ENCODE measurements around the gene FAR2.
A peak's percentile ranks its signal among the peaks of the same experiment; 100 is the strongest.
"Not testable (repeated sequence)": the region's sequence is repeated elsewhere in the genome, so short reads cannot be mapped to it uniquely, and the experiment has no call there.

Gene FAR2

DNA sequence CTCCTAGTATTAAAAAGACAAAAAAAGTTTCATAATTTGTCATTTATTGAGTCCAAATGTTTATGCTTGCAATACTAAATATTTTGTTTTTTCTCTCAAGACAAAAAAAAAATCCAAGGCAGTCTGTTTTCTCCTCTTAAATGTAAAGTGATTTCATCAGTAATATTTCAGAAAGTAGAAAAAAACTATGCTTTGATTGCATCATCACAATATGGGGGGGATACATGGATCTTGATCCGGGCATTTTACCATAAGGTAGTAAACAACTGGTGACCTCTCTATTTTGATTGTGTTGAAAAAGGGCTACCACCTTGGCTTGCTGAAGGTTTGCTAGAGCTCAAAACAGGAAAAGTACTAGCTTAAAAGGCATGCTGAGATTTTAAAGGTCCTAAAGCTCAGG lies 188.2 kb downstream of the FAR2 start:
- DNase-seq, result no peak

DNA sequence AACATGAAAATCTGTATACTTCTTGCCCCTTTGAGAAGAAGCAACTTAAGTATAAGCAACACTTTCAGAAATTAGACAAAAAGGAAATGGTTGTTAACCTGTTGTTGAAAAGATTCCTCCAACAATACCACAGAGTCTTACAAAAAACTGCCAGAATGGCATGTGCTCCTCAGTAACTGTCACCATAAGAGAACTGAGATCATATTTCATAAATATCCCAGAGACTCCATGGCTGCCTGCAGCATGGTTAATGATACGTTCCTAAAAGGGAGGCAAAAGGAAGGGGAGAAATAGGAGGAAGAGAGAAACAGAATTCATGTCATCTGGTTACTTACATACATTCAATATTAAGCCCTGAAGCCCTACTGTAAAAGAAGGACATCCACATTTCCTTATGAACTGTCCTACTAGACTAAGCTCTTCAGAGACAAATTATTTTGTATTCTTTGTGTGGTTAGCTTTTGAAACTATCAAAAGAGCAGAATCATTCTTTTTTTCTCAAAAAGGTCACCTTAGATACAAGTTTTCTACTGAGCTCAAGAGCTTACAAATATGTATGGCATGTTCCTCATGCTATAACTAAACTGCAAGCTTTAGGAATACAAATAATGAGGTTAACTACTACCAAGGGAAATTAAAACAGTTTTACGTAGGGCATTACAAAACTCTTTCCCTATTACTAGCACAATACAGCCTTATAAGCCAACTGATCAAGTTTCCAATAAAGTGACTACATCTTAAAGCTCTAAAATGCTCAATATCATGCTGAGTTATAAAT lies 194.1 kb downstream of the FAR2 start:
- no peak for DNase-seq

DNA sequence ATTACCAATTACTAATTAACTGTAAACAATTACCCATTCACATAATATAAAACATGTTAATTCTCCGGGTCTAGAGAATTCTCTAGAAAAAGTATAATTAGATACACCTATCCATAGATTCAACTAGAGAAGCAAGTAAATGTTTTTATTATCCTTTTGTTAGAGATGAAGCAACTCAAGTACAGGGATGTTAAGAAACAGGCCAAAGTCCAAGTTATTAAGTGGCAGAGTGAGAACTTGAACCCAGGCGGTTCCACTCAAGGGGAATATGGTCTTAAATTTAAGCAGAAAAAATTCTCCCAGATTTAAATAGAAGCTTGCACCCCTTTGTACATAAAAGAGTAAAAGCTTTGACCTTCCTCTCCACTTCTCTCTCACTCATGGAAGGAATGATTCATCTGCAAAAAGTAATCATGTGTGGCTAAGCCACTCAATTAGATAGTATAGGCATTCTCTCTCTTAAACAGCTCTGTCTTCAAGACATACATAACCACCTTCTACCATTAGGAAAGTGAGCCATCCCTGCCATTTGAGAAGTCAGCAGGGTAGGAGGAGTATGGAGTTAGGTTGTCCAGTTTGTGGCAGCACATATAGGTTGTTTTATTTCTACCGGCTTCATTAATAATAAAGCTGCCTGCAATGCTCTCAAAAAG lies 197.8 kb downstream of the FAR2 start:
- no peak for DNase-seq

DNA sequence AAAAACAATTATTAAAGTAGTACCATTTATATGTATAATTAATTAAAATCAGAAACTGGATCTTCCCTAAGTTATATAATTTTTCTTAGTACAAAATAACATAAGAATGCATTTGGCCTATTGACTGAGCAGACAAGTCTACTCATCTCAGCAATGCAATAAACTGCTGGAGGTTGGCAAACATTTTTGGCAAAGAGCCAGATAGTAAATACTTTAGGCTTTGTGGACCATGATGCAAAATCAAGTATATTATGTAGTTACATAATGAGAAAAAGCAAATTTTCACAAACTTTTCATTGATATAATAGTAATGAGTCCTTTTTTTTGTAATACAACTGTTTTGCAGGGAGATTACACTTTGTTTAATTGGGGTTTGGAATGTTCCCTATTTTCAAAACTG lies 201.0 kb downstream of the FAR2 start:
- peak; percentile 45 for DNase-seq

DNA sequence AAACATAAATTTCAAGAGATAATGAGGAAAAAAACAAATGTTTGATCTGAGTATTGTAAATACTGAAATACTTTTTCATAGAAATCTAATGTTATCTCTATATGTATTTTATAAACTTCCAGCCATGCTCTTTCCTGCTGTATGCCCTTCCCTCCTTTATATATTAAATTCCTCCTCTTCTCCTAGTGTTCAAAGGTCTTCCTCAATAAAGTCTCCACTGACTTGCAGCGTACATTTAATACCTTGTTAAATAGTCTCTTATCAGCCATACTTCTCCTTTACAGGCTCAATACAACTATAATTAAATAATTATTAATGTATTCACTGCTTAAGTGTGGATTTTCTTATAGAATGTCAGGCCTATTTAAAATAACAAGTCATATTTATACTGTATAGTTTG lies 205.9 kb downstream of the FAR2 start:
- no peak for DNase-seq

DNA sequence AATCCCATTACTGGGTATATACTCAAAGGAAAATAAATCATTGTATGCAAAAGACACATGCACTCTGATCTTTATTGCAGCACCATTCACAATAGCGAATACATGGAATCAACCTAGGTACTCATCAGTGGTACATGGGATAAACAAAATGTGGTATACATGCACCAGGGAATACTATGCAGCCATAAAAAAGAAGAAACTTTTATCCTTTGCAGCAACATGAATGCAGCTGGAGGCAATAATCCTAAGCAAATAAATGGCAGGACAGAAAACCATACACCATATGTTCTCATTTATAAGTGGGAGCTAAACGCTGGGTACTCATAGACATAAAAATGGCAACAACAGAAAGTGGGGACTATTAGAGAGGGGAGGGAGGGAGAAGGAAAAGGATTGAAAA lies 216.0 kb downstream of the FAR2 start:
- DNase-seq, result no peak

DNA sequence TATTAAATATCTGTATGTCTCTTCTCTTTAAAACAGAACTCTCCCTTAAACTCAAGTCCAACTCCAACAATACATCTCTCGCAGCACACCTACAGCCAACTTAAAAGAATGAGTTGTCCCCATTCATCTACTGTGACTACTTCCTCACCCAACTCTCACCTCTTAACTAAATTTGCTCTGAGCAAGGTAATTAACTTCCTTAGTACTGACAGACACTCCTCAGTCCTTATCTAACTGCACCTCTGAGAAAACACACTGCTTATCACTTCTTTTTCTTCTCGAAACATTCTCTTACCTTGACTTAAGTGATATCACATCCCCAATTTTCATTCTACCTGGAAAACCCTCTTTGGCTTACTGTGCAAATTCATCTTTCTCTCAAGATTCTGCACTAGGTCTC lies 224.9 kb downstream of the FAR2 start:
- DNase-seq, result no peak

DNA sequence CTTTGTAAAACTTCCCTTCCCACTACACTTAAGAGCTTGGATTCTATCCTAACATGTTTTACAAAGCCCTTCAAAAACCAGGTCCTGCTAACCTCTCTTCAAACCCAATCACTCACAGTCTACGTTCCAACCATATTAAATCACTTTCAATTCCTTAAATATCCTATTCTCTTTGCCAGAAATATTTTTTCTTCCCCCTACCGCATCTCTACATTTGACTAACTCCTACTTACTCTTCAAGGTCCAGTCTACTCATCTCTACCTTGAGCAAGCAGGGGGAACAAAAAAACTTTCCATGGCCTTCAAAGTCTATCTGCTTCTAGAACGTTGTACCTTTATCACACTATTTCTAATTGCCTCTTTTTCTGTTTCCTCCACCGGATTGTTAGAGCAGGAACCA lies 225.8 kb downstream of the FAR2 start:
- no peak for DNase-seq

DNA sequence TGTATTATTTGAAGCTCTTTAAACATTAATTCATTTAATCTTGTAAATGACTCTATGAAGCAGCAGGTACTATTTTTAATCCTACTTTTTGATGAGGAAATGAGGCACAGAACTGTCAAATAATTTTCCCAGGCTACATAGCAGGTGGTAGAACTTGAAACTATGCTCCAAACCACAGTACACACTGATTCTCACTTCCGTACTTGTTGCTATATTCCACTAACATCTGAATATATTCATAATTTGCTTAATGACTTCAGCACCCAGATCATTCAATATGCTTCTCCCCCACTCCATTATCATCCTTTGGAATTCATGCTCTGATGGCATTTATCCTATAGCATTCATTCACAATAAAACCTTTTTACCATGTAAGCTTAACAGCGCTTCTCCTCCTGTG lies 227.0 kb downstream of the FAR2 start:
- DNase-seq, result no peak

DNA sequence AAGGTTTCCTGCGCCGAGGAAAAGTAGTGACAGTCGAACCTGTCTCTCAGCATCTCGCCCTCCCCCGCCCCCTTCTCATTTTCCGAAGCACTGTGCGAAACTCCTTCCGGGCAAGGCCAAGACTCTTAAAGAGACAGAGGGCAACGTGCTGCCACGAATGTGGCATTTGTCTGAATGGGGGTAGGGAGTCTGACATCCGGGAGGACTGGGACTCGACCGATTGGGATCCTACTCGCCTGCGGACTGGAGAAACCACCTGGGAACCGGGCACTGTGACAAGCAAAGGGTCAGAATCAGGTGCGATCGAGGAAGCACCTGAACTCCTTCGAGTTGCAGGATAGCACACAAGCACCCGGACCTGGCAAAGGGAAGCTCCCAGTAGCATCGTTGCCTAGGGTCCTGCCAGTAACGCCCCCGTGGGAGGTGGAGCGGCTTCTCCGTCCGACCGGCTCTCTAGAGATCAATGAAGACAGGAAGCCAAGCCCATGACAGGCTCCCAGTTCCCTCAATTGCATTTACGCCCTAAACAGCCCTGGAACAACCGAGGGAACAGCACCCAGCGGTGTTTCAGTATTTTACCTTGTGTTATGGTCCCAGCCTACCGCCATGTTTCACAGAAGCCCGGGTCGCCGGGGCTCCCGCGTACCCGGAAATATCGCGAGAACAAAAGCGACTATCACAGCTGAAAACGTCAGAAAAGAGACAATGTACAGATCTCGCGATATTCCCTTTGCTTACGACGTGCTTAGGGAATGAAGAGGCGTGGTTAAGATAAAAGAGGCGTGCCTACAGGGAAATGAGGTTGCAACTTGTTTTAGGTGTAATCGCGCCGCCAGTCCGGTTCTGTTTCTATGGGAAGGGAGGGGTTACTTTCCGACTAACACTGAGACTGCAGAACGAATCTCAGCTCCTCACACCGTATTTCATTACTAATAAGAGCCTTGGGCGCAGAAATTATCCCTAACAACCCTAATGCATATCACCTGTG lies 231.8 kb downstream of the FAR2 start, which contains the start of gene ERGIC2:
Gene ERGIC2, minus strand, starts transcription at position 637 of the 988 bp plus-strand sequence. CDS start 9,539 bp downstream, outside the sequence.
- peak; percentile 99 for DNase-seq

DNA sequence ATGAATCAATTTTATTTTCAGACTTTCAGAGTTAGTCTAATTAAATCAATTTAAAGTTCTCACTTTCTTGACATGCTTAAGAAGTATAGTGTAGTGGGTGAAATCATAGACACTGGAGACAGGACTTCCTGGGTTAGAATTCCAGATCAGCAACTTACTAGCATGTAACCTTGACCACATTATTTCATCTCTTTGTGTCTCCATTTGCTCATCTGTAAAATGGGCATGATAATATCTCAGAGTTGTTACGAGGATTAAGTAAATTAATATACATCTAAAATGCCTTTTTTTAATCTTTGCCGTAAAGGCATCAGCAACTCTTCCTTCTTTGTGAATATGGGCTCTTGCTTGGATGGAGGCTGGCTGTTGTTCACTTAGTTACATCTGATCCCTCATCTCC lies 233.2 kb downstream of the FAR2 start:
- DNase-seq, result no peak

DNA sequence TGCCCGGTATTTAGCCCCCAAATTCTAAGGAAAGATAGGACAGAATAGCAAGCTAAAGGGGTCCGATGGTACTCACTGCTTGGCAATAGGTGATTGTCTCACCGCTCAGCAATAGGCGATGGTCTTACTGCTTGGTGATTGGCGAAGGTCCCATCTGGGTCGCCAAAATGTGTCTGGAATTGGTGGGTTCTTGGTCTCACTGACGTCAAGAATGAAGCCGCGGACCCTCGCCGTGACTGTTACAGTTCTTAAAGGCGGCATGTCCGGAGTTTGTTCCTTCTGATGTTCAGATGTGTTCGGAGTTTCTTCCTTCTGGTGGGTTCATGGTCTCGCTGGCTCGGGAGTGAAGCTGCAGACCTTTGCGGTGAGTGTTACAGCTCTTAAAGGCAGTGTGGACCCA lies 236.1 kb downstream of the FAR2 start:
- DNase-seq, result not testable (repeated sequence)
